Spleen (tissue), 11 donors: ENCODE measurements around the gene MFSD6L. TPM values are rescaled to one million over a fixed set of nuclear protein-coding genes. Genes with fewer than 3 reads are reported as not detected.

Experiments used
- DNase-seq: peaks from one replicate; pipeline ENCODE4 v3.0.0-alpha.2; 2020
- H3K27ac ChIP-seq, 8 donors: fragments of 200-600 bp; sonication (generic) in 7 of 8; 1 replicate in 4 of 8; 2 replicates in 4 of 8; pipeline versions ENCODE4 v1.5.0 to v1.8.0; 2016 to 2021; ENCODE audit warnings: inconsistent platforms in 4 of 8, mild to moderate bottlenecking in 4 of 8, moderate library complexity in 1 of 8
- H3K27me3 ChIP-seq, 7 donors: fragments of 200-600 bp; sonication (generic) in 6 of 7; replicated peaks in 1 of 7; 1 replicate in 4 of 7; 2 replicates in 3 of 7; pipeline versions ENCODE4 v1.5.0 to v1.8.0; 2016 to 2021; ENCODE audit warnings: inconsistent platforms in 3 of 7, mild to moderate bottlenecking in 1 of 7
- H3K36me3 ChIP-seq, 6 donors: fragments of 200-600 bp; sonication (generic) in 5 of 6; 1 replicate in 4 of 6; 2 replicates in 2 of 6; pipeline versions ENCODE4 v1.5.0 to v1.8.0; 2016 to 2021; ENCODE audit warnings: inconsistent platforms in 2 of 6
- H3K4me1 ChIP-seq, 6 donors: fragments of 200-600 bp; sonication (generic) in 5 of 6; 1 replicate in 3 of 6; 2 replicates in 3 of 6; pipeline versions ENCODE4 v1.5.0 to v1.8.0; 2016 to 2021; ENCODE audit warnings: inconsistent platforms in 3 of 6
- H3K4me3 ChIP-seq, 8 donors: fragments of 200-600 bp; sonication (generic) in 7 of 8; 1 replicate in 4 of 8; 2 replicates in 4 of 8; pipeline versions ENCODE4 v1.5.0 to v1.8.0; 2016 to 2021; ENCODE audit warnings: inconsistent platforms in 4 of 8, mild to moderate bottlenecking in 4 of 8, moderate library complexity in 2 of 8
- H3K9me3 ChIP-seq, 8 donors: fragments of 200-600 bp; sonication (generic) in 7 of 8; 1 replicate in 4 of 8; 2 replicates in 4 of 8; pipeline versions ENCODE4 v1.5.0 to v1.8.0; 2016 to 2021; ENCODE audit warnings: inconsistent platforms in 4 of 8
- POLR2A ChIP-seq, 3 donors: fragments of 450-650 bp; IDR thresholded peaks; one replicate each; pipeline ENCODE4 v1.5.1; 2017; ENCODE audit warnings: antibody characterized with exemption in 3 of 3, mild to moderate bottlenecking in 1 of 3
- POLR2AphosphoS5 ChIP-seq, 3 donors: sonication (generic); formaldehyde crosslinking; IDR thresholded peaks; one replicate each; pipeline ENCODE4 v1.5.1; 2017; ENCODE audit warnings: antibody characterized with exemption in 3 of 3
- WGBS, 5 donors: extraction: QIAGEN DNeasy Blood & Tissue Kit in 3 of 5; methylation state at CpG; one replicate each; pipeline versions ENCODE4 v1.1.5 to v1.1.7; 2013 to 2018; 5-methylcytosine and 5-hydroxymethylcytosine counted together
- intact Hi-C: fragments of 100-400 bp; cut with DNase I; formaldehyde crosslinking; loops from one replicate; pipeline ENCODE4 v1.15.0; 2023; ENCODE audit warnings: low total_unique reads
- polyA plus RNA-seq, 3 donors: library from polyadenylated mRNA; stranded (reverse); fragments of 200-250 nt; gene quantifications; one replicate each; pipeline ENCODE4 v1.2.1, GENCODE V29; 2013
- total RNA-seq, 7 donors: library from RNA; depleted of rRNA in 3 of 7; stranded (reverse); fragments of >200 nt in 3 of 7; fragmentation: NEBNext Ultra II Directional in 4 of 7; extraction: Animal tissue kit (Norgen Biotek cat#: 25700) in 4 of 7; gene quantifications; one replicate each; pipeline versions ENCODE4 v1.1.0 to v1.2.1, GENCODE V29; 2016 to 2021
- TF ChIP-seq, protein P1 (sequence below), 11 experiments: fragments of 200-600 bp in 7 of 11; fragments of 450-650 bp in 4 of 11; sonication (generic) in 4 of 11; IDR thresholded peaks in 8 of 11; conservative IDR thresholded peaks in 3 of 11; 1 replicate in 7 of 11; 2 replicates in 4 of 11; pipeline versions ENCODE4 v1.4.0 to v1.8.0; 2016 to 2021; ENCODE audit warnings: antibody characterized with exemption in 11 of 11, inconsistent platforms in 4 of 11, mild to moderate bottlenecking in 1 of 11
- donor health status: healthy with polysubstance abuse.
- donor health status: DM: no; HTN: no; CAD: no; lungs with moderate emphysema.
- donor health status: DM: no; HTN: no; CAD: no.
- donor health status: Bipolar disorder and iron deficiency.
- donor health status: healthy.
- donor health status: DM: no; HTN: no; CAD: no.
- donor health status: DM: yes; HTN: yes; CAD: no.

MFSD6L gene
- total and polyA plus RNA-seq, 10 donors, result 0.12 to 1.0 (median 0.37) TPM

DNA sequence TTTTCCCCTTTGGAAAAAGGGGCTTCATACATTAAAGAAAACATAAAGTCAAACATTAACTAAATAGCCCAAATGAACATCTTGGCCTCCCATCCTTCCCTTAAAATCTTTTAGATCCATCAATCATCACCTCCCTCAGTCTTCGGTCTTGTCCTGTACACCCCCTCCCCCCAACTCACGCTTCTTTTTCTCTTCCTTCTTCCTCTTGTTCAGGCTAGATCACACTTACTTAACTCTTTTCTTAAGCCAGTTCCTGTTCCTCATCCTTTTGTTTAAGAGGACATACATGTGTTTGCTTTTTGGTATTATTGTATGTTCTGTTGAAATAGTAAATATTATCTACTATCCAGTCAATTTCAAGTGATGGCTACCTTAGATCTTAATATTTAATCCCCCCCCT, 5.5 kb downstream of the MFSD6L start:
- H3K27me3 ChIP-seq, result peaks cover 0 to 10% (median 0%) of the 10 kb centered on the region in 7 donors
- H3K4me1 ChIP-seq, result peaks cover 0 to 16% (median 6%) of the 10 kb centered on the region in 6 donors
- intact Hi-C loops, result no loop called here
- 14 to 42% (median 26%) methylated on average over 2 of the region's 2 CpGs for WGBS, 5 donors
- no peak overlapping the region for H3K4me3 ChIP-seq
- TF ChIP-seq POLR2AphosphoS5 (IDR thresholded peaks at IDR 0.05), result no peak
- TF ChIP-seq POLR2A (IDR thresholded peaks at IDR 0.05), result no peak
- TF ChIP-seq, protein P1, sequence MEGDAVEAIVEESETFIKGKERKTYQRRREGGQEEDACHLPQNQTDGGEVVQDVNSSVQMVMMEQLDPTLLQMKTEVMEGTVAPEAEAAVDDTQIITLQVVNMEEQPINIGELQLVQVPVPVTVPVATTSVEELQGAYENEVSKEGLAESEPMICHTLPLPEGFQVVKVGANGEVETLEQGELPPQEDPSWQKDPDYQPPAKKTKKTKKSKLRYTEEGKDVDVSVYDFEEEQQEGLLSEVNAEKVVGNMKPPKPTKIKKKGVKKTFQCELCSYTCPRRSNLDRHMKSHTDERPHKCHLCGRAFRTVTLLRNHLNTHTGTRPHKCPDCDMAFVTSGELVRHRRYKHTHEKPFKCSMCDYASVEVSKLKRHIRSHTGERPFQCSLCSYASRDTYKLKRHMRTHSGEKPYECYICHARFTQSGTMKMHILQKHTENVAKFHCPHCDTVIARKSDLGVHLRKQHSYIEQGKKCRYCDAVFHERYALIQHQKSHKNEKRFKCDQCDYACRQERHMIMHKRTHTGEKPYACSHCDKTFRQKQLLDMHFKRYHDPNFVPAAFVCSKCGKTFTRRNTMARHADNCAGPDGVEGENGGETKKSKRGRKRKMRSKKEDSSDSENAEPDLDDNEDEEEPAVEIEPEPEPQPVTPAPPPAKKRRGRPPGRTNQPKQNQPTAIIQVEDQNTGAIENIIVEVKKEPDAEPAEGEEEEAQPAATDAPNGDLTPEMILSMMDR (IDR thresholded peaks at IDR 0.05 in 8 of 11, conservative IDR thresholded peaks at IDR 0.05 in 3 of 11), result no peak
- H3K9me3 ChIP-seq, result peaks cover 0 to 14% (median 10%) of the 10 kb centered on the region in 8 donors
- H3K36me3 ChIP-seq, result peaks cover 0 to 7% (median 0%) of the 10 kb centered on the region in 6 donors
- DNase-seq, result no peak
- peak overlapping the region in 7 of 8 donors; percentile 30 to 81 (median 62) for H3K27ac ChIP-seq

DNA sequence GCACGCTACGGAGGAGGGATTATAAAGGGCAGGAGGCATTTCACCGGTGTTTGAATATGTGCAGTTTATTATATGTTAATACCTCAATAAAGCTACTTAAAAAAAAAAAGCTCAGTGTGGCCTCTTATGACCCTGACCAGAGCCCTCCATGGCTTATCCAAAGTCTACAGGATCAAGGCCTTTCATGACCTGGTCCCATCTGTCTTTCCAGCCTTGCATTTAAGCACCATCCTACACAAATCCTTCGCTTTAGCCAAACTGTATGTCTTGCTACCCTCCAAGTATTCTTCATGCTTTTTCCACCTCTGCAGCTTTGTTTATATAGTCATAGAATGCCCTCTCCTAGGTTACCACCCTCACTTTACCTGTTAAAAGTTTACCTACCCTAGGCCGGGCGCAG, 6.5 kb downstream of the MFSD6L start:
- H3K4me3 ChIP-seq, result no peak overlapping the region
- intact Hi-C loops, result no loop called here
- peaks cover 0 to 14% (median 10%) of the 10 kb centered on the region in 8 donors for H3K9me3 ChIP-seq
- no peak for DNase-seq
- H3K36me3 ChIP-seq, result no peaks in the 10 kb centered on the region
- peaks cover 0 to 16% (median 6%) of the 10 kb centered on the region in 6 donors for H3K4me1 ChIP-seq
- H3K27ac ChIP-seq, result peak overlapping the region in 1 of 8 donors; percentile 46
- H3K27me3 ChIP-seq, result peaks cover 0 to 3% (median 0%) of the 10 kb centered on the region in 7 donors
- TF ChIP-seq, protein P1 (IDR thresholded peaks at IDR 0.05 in 8 of 11, conservative IDR thresholded peaks at IDR 0.05 in 3 of 11), result no peak
- TF ChIP-seq POLR2A (IDR thresholded peaks at IDR 0.05), result no peak
- no peak for TF ChIP-seq POLR2AphosphoS5 (IDR thresholded peaks at IDR 0.05)
- 62 to 85% (median 76%) methylated on average over 5 to 6 of the region's 6 CpGs for WGBS, 5 donors

DNA sequence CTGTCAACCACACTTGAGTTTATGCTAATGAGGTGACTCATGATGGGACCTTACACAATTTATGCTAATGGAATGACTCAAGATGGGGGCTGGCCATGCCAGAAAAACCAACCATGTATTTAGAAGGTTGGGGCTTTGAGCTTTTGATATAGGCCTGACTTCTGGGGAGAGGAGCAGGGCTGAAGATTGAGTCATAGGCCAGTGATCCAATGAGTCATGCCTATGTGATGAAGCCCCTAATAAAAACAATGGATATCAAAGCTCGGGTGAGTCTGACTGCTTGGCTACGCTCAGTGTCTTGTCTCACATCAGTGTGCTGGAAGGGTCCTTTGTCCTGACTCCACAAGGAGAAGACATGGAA, 7.3 kb downstream of the MFSD6L start:
- H3K27me3 ChIP-seq, result peaks cover 0 to 3% (median 0%) of the 10 kb centered on the region in 7 donors
- 79 to 100% (median 94%) methylated on average over 2 of the region's 2 CpGs for WGBS, 5 donors

DNA sequence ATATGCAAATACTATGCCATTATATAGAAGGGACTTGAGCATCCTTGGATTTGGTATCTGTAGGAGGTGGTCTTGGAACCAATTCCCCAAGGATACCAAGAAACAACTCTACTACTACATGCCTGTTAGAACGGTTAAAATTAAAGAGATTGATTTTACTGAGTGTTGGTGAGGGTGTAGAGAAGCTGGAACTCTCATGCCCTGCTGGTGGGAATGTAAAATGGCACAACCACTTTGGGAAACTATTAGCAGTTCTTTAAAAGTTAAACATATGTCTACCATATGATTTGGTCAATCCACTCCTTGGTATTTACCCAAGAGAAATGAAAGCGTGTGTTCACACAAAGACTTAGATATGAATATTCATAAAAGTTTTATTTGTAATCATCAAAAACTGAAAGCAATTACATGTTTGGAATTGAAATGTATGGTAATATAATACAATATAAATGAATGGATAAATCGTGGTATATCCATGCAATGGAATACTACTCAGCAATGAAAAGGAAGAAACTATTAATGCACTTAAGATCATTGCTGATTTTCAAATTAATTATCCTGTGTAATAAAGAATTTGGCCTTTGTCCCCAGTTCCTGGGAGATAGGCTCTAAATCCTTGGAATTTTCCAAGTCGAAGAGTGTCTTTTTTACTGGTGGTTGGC, 7.8 kb downstream of the MFSD6L start:
- Histone ChIP-seq H3K36me3 (no peaks in the 10 kb centered on the region), H3K4me3 (no peak overlapping the region), H3K27ac (no peak overlapping the region), H3K4me1 (peaks cover 0 to 16% (median 6%) of the 10 kb centered on the region in 6 donors), H3K27me3 (peaks cover 0 to 3% (median 0%) of the 10 kb centered on the region in 7 donors), H3K9me3 (peaks cover 0 to 14% (median 10%) of the 10 kb centered on the region in 8 donors)
- WGBS, 5 donors, result 68 to 89% (median 87%) methylated on average over 4 of the region's 4 CpGs
- TF ChIP-seq, protein P1 (IDR thresholded peaks at IDR 0.05 in 8 of 11, conservative IDR thresholded peaks at IDR 0.05 in 3 of 11), result no peak
- TF ChIP-seq POLR2A (IDR thresholded peaks at IDR 0.05), result no peak
- no peak for TF ChIP-seq POLR2AphosphoS5 (IDR thresholded peaks at IDR 0.05)
- intact Hi-C loops, result no loop called here
- no peak for DNase-seq

More for the DNA sequence above, 7.3 kb downstream of the MFSD6L start:
- no peak for TF ChIP-seq POLR2AphosphoS5 (IDR thresholded peaks at IDR 0.05)
- TF ChIP-seq POLR2A (IDR thresholded peaks at IDR 0.05), result no peak
- TF ChIP-seq, protein P1 (IDR thresholded peaks at IDR 0.05 in 8 of 11, conservative IDR thresholded peaks at IDR 0.05 in 3 of 11), result no peak
- H3K4me3 ChIP-seq, result no peak overlapping the region
- intact Hi-C loops, result no loop called here
- DNase-seq, result no peak
- H3K27ac ChIP-seq, result peak overlapping the region in 3 of 8 donors; percentile 4 to 46 (median 44)
- H3K36me3 ChIP-seq, result no peaks in the 10 kb centered on the region
- H3K4me1 ChIP-seq, result peaks cover 0 to 16% (median 6%) of the 10 kb centered on the region in 6 donors
- H3K9me3 ChIP-seq, result peaks cover 0 to 14% (median 10%) of the 10 kb centered on the region in 8 donors
